ENCODE measurements around the gene ADARB2.

The ADARB2 gene

DNA sequence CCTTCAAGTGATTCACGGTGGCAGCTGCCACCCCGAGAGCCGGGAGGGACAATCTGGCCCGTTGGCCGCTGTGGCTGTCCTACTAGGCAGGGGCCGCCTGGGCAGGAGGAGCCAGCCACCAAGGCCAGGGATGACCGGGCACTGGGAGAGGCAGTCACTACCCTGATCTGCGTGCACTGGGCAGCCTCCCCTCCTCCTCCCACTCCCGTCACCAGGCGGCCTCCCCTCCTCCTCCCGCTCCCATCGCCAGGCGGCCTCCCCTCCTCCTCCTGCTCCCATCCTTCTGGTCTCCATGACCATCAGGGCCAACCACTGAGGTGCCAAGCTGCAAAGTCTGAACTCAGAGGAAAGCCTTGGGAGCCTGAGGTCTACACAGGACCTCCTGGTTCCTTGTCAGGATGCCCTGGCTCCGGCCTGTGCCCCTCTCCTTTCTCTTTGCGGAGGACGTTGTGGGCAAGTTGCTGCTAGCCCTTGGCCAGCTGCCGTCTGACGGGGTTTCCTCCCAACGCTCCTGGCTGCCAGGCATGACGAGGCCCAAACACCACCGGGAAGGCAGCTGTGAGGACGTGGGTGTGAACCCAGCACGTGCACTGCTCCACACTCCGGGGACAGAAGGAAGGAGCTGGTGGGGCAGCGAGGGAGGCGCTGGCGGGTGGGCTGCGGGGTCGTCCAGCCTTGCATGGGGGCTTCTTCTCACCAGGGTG lies 550.0 kb downstream of the ADARB2 start:
- H3K4me3 ChIP-seq (ENCODE audit: low read depth, low read length), result no peak overlapping the region
- TF ChIP-seq, protein P1, sequence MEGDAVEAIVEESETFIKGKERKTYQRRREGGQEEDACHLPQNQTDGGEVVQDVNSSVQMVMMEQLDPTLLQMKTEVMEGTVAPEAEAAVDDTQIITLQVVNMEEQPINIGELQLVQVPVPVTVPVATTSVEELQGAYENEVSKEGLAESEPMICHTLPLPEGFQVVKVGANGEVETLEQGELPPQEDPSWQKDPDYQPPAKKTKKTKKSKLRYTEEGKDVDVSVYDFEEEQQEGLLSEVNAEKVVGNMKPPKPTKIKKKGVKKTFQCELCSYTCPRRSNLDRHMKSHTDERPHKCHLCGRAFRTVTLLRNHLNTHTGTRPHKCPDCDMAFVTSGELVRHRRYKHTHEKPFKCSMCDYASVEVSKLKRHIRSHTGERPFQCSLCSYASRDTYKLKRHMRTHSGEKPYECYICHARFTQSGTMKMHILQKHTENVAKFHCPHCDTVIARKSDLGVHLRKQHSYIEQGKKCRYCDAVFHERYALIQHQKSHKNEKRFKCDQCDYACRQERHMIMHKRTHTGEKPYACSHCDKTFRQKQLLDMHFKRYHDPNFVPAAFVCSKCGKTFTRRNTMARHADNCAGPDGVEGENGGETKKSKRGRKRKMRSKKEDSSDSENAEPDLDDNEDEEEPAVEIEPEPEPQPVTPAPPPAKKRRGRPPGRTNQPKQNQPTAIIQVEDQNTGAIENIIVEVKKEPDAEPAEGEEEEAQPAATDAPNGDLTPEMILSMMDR (IDR thresholded peaks at IDR 0.05; ENCODE audit: low read depth, low read length), result no peak

DNA sequence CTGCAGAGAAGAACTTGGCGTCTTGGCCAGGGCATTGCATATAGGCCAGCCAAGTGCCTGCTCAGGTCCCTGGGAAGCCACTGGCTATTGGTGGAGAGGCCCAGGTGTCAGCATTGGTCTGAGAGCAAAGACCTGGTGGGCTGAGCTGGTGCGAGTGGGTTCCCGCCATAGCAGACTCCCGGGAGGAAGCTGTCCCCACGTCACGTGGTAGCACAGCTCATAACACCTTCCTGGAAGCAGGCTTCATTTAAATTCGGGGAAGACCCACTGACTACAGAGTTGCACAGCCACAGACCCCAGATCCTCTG lies 550.7 kb downstream of the ADARB2 start:
- no peak overlapping the region for H3K4me3 ChIP-seq (ENCODE audit: low read depth, low read length)
- TF ChIP-seq, protein P1 (IDR thresholded peaks at IDR 0.05; ENCODE audit: low read depth, low read length), result no peak

DNA sequence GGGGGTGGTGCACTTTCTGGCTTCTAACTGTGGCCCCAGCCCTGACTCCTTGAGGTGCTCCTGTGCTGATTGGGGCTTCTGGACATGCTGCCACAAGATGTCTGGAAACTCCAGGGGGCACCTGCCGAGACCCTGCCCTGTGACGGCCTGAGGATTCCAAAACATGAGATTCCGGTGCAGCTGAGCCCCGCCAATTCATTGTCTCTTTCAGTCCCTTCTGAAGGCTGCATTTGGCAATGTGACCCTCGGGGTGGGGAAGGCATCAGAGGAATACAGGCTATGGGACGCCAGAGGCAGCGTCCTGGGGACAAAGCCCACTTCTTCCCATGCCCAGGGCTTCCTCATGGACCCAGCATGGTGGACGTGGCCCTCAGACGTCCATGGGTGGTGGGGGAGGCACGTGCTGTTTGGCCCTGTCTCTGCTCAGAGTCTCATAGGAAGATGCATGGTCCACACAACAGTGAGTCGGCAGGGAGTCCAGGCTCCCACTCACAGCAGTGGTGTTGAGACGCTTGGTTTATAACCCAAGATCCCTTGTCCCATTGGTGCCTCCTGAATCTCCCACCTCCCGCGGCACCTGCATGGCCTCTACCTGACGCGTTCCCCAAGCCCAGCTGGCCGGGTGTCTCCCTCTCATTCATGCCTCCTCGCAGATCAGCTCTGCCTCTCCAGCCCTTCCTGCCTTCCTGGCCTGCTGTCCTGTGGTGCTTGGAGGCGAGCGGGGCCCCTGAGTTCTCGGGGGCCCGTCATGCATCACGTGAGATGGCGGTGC lies 551.2 kb downstream of the ADARB2 start:
- TF ChIP-seq, protein P1 (IDR thresholded peaks at IDR 0.05; ENCODE audit: low read depth, low read length), result no peak
- no peak overlapping the region for H3K4me3 ChIP-seq (ENCODE audit: low read depth, low read length)

DNA sequence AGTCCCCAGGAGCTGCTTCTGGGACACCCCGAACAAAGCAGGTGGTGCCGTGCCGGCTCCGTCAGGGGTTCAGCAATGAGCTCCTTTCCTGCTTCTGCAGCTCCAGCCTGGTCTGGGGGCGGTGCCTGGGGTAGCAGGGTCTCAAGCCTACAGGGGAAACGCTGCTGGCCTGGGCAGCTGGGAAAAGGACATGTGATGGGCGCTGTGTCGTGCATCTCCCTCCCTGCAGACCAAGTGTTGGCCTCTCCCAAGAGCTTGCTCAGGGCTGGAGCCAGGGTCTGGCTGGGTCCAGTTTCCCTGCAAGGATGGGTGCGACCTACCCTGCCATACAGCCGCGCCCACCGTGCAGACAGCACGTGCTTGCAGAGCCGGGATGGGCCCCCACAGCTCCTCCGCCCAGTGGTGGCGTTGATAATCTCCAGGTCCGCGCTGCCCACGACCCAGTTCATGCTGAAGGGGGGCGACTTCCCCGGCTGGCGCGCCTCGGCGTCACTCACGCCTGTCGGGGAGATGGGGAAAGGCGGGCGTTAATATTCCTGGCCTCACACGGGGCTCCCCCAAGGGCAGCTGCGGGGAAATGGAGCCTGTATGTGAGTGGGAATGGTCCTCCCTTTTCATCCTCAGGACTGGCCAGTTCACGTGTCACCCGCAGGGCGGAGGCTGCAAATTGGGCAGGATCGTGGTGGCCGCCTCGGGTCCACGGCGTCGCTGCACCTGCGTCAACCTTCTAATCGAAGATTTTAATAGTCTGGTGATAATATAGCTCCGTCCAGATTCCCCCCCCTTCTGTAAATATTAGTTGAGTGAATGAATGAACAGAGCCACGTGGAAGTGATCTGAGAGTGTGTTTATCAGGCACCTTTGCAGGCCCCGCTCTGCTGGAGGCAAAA lies 552.5 kb downstream of the ADARB2 start:
- H3K4me3 ChIP-seq (ENCODE audit: low read depth, low read length), result no peak overlapping the region
- TF ChIP-seq, protein P1 (IDR thresholded peaks at IDR 0.05; ENCODE audit: low read depth, low read length), result no peak

DNA sequence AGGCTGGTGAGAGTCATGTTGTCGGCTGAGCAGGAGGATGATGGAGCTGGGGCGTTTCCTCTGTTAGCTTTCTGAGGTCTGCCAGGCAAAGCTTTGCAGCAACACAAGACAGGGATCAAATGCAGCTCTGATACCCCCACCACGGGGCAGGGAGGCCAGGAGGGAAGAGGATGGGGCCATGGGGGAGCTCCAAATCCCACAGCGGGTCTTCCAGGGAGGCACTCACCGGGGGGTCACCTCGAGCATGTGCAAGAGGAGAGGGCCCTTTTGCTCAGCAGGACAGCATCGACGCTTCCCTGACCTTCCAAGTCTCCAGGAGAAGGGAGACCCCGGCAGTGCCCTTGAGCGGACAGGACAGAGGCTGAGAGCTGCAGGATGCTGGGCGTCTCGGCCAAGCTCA lies 553.6 kb downstream of the ADARB2 start:
- TF ChIP-seq, protein P1 (IDR thresholded peaks at IDR 0.05; ENCODE audit: low read depth, low read length), result no peak
- no peak overlapping the region for H3K4me3 ChIP-seq (ENCODE audit: low read depth, low read length)

DNA sequence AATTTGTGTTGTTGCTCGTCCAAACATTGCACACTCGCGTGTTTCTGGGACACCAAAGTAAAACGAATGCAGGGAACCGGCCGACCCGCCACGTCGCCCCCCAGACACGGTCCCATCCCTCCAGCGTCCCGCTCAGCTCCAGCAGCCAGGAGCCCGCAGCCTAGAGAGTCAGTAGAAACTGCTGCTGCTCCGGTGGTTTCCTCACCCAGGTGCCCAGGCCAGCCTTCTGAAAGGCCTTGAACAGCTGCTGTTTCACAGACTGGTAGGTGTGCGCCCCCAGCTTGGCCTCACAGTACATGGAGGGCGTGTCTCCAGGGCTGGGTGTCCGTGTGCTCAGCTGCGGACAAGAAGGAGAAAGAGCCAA lies 554.3 kb downstream of the ADARB2 start:
- TF ChIP-seq, protein P1 (IDR thresholded peaks at IDR 0.05; ENCODE audit: low read depth, low read length), result no peak
- no peak overlapping the region for H3K4me3 ChIP-seq (ENCODE audit: low read depth, low read length)
